NT2/D1 (cell line): ENCODE results near the gene ZNF316.

ENCODE experiments used
- DNase-seq: peaks from one replicate; pipeline ENCODE4 v3.0.0-alpha.2; 2011; ENCODE audit warnings: low read depth, low spot score
- H3K27me3 ChIP-seq: 2 replicates; pipeline ENCODE4 v1.6.0; 2011; ENCODE audit warnings: mild to moderate bottlenecking; ENCODE audit not compliant: insufficient read length, insufficient read depth
- H3K36me3 ChIP-seq: 2 replicates; pipeline ENCODE4 v1.6.1; 2011; ENCODE audit warnings: mild to moderate bottlenecking, low read length, mixed read lengths; ENCODE audit not compliant: insufficient read depth, insufficient read length
- H3K4me1 ChIP-seq: 2 replicates; pipeline ENCODE4 v1.5.1; 2011; ENCODE audit not compliant: insufficient read depth, insufficient read length
- H3K4me3 ChIP-seq: 2 replicates; pipeline ENCODE4 v1.5.1; 2011; ENCODE audit warnings: low read depth; ENCODE audit not compliant: insufficient read length
- H3K9ac ChIP-seq: 2 replicates; pipeline ENCODE4 v1.6.0; 2011; ENCODE audit warnings: low read depth; ENCODE audit not compliant: insufficient read length
- H3K9me3 ChIP-seq: 2 replicates; pipeline ENCODE4 v1.5.1; 2011; ENCODE audit warnings: mild to moderate bottlenecking, low read length; ENCODE audit not compliant: insufficient read depth
- SUZ12 ChIP-seq: IDR thresholded peaks from 2 replicates; pipeline ENCODE4 v1.6.1; 2011; ENCODE audit not compliant: insufficient read length, insufficient read depth; ENCODE audit errors: extremely low read depth
- YY1 ChIP-seq: IDR thresholded peaks from 2 replicates; pipeline ENCODE4 v1.6.1; 2011; ENCODE audit not compliant: insufficient read length, insufficient read depth
- ZNF274 ChIP-seq: IDR thresholded peaks from 2 replicates; pipeline ENCODE4 v1.6.1; 2011; ENCODE audit warnings: mild to moderate bottlenecking, low read depth, low read length

Gene ZNF316

DNA sequence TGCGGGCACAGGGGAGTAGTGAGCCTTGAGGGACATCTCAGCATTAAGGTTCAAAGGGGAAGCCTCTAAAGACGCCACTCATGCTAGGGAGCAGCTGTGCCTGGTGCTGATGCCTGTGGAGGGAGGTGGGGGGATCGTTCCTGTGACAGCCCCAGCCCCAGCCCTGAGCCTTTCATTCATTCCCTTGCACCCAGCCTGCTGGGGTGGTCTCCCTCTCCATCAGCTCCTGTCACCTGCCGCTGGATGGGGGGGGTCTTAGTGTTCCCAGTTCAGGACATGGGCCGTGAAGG, 11.6 kb downstream of the ZNF316 start:
- H3K27me3 ChIP-seq = no peaks in the 10 kb centered on the region
- H3K9me3 ChIP-seq = peaks cover 14% of the 10 kb centered on the region; the same call in 1 of the 2 replicates
- no peak overlapping the region for H3K4me3 ChIP-seq
- peaks cover 83% of the 10 kb centered on the region for H3K36me3 ChIP-seq
- no peaks in the 10 kb centered on the region for H3K4me1 ChIP-seq
- no peak overlapping the region for H3K9ac ChIP-seq
- no peak for TF ChIP-seq SUZ12
- no peak for TF ChIP-seq ZNF274
- no peak for TF ChIP-seq YY1
- DNase-seq = no peak

DNA sequence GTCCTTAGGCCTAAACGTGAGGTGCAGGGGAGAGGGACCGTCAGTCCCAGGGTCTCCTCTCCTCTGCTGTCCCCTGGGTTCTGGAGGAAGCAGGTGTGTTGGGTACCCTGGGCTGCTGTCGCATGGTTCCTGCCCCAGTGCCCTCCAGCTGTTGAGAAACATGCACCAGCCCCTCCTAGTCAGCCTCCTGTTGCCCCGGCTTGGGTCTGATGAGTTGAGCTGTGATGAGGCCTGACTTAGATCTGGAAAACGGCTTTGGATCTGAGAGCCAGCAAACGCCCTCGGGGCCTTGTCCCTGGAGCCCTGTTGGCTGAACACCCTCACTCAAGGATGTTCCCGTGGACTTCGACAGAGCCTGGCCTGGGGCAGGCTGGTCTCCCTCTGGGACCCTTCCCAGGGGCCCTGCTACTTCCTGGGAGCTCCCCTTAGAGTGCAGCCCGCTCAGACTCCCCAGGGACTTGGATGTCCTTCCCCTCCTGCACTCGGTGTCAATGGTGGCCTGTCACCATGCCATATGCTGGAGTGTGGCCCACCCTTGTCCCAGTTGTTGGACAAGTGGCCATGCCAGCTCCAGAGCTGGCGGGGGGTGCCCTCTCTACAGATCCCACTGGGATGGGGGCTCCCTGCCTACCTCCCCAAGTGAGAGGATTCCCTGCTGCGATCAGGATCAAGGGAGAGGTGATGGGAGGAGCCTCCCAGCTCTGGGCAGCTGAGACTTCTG, 12.3 kb downstream of the ZNF316 start:
- Histone ChIP-seq H3K4me1 (no peaks in the 10 kb centered on the region), H3K9me3 (peaks cover 14% of the 10 kb centered on the region; the same call in 1 of the 2 replicates), H3K9ac (peak overlapping the region; percentile 21), H3K27me3 (no peaks in the 10 kb centered on the region), H3K36me3 (peaks cover 83% of the 10 kb centered on the region), H3K4me3 (no peak overlapping the region)
- TF ChIP-seq ZNF274 (no peak), YY1 (no peak), SUZ12 (no peak)
- no peak for DNase-seq

DNA sequence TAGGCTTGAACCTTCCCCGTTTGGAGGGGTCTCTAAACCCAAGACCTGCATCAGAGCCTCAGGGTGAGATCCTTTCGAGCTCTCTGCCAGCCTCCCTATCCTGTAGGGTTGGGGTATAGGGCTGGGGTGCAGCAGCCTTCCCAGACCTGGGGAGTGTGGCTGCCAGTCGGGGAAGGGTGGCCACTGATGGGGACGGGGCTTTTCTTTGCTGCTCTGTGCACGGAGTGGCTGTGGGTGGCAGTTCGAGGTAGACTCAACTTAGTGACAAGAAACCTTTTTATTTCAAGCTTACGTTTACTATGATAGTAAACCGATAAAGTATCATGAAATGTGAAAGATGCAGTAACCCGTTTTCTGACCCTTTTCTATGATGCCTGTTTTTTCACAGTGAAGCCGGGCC, 13.0 kb downstream of the ZNF316 start:
- Histone ChIP-seq H3K4me3 (no peak overlapping the region), H3K27me3 (no peaks in the 10 kb centered on the region), H3K9me3 (peaks cover 14% of the 10 kb centered on the region; the same call in 1 of the 2 replicates), H3K9ac (no peak overlapping the region), H3K36me3 (peaks cover 82% of the 10 kb centered on the region), H3K4me1 (no peaks in the 10 kb centered on the region)
- no peak for DNase-seq
- TF ChIP-seq ZNF274 = no peak
- no peak for TF ChIP-seq SUZ12
- no peak for TF ChIP-seq YY1

DNA sequence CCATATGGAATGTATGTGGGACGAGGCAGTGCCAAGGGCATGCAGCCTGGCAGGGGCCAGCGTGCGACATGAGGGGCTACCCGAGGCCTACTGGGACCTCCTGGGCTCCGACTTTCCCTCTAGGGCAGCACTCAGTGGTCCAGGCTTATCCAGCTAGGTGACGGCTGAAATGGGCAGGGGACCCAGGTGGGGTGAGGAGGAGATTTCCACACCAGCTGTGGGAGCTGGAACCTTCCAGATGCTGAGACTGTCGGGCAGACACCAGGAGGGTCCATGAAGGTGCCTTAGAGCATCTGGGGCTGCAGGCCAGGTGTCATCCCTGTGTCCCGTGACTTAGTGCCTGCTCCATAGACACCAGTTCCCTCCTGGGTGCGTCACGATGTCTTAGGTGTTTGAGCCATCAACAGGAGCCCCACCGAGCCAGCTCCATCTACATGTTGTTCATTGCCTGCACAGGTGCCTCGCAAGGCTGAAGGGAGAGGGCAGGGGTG, 13.4 kb downstream of the ZNF316 start:
- H3K9me3 ChIP-seq = peaks cover 14% of the 10 kb centered on the region; the same call in 1 of the 2 replicates
- H3K4me1 ChIP-seq = no peaks in the 10 kb centered on the region
- TF ChIP-seq ZNF274 = no peak
- no peak for TF ChIP-seq SUZ12
- TF ChIP-seq YY1 = no peak
- H3K36me3 ChIP-seq = peaks cover 83% of the 10 kb centered on the region
- no peak overlapping the region for H3K4me3 ChIP-seq
- DNase-seq = no peak
- H3K9ac ChIP-seq = no peak overlapping the region
- H3K27me3 ChIP-seq = no peaks in the 10 kb centered on the region

DNA sequence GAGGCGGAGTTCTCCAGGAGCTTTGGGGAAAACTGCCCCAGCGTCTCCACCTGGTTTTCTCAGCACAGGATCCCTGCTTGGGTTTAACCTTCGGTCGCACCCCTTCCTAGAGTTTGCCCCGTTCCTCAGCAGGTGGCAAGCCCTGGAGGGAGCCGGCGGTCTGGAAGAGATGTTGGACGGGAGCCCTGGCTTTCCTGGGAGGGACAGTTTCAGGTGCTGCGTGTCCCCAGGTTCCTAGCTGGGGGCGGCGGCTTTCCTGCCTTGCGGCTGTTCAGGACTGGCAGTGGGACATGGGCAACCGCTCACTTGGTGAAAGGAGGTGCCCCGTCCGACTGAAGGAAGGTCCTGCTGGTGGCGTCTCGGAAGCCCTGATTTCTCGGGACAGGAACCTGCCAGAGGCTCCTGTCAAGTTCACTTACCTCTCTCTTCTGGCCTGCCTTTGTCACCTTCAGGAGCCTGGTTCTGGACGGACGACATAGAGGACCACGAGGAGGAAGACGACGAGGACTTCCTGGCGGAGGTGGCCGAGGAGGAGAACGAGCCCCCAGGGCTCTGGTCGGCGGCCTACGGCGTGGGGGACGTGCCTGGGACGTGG, 14.8 kb downstream of the ZNF316 start:
- Histone ChIP-seq H3K9ac (no peak overlapping the region), H3K4me3 (no peak overlapping the region), H3K36me3 (peaks cover 73% of the 10 kb centered on the region), H3K27me3 (no peaks in the 10 kb centered on the region), H3K9me3 (peaks cover 14% of the 10 kb centered on the region; the same call in 1 of the 2 replicates), H3K4me1 (no peaks in the 10 kb centered on the region)
- DNase-seq = no peak
- TF ChIP-seq SUZ12 = no peak
- no peak for TF ChIP-seq ZNF274
- no peak for TF ChIP-seq YY1

DNA sequence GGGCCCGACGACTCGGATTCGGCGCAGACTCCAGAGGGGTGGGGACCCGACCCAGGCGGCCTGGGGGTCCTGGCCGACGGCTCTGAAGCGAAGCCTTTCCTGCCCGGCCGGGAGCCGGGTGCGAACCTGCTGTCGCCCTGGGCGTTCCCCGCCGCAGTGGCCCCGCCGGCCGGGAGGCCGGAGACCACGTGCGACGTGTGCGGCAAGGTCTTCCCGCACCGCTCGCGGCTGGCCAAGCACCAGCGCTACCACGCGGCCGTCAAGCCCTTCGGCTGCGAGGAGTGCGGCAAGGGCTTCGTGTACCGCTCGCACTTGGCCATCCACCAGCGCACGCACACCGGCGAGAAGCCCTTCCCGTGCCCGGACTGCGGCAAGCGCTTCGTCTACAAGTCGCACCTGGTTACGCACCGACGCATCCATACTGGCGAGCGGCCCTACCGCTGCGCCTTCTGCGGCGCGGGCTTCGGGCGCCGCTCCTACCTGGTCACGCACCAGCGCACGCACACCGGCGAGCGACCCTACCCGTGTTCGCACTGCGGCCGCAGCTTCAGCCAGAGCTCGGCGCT, 15.4 kb downstream of the ZNF316 start:
- Histone ChIP-seq H3K9ac (no peak overlapping the region), H3K36me3 (peaks cover 67% of the 10 kb centered on the region), H3K9me3 (peaks cover 14% of the 10 kb centered on the region; the same call in 1 of the 2 replicates), H3K27me3 (no peaks in the 10 kb centered on the region), H3K4me1 (no peaks in the 10 kb centered on the region), H3K4me3 (no peak overlapping the region)
- TF ChIP-seq SUZ12 (no peak), YY1 (no peak), ZNF274 (no peak)
- DNase-seq = no peak

DNA sequence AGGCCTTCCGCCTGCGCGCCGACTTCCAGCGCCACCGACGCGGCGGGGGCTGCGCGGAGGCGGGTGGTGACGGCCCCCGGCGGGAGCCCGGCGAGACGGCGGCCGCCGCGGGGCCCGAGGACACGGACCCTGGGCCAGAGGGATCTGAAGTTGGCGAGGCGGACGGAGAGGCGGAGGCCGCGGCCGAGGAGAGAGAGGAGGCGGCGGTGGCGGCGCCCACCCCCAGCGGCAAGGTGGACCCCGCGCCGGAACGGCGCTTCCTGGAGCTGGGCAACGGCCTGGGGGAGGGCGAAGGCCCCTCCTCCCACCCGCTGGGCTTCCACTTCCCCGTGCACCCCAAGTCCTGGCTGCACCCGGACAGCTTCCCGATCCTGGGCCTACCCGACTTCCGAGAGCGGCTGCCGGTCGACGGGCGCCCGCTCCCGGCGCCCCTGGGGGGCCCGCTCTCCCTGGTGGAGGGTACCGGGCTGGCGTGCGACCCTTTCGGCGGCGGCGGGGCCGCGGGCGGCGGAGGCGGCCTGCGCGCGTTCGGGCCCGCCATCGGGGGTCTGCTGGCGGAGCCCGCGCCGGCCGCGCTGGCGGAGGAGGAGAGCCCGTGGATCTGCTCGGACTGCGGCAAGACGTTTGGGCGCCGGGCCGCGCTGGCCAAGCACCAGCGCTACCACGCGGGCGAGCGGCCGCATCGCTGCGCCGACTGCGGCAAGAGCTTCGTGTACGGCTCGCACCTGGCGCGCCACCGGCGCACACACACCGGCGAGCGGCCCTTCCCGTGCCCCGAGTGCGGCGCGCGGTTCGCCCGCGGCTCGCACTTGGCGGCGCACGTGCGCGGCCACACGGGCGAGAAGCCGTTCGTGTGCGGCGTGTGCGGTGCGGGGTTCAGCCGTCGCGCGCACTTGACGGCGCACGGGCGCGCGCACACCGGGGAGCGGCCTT, 16.2 kb downstream of the ZNF316 start:
- H3K27me3 ChIP-seq = no peaks in the 10 kb centered on the region
- no peak overlapping the region for H3K4me3 ChIP-seq
- peaks cover 59% of the 10 kb centered on the region for H3K36me3 ChIP-seq
- H3K4me1 ChIP-seq = no peaks in the 10 kb centered on the region
- H3K9me3 ChIP-seq = peaks cover 14% of the 10 kb centered on the region; the same call in 1 of the 2 replicates
- DNase-seq = no peak
- no peak for TF ChIP-seq YY1
- TF ChIP-seq SUZ12 = no peak
- TF ChIP-seq ZNF274 = no peak
- no peak overlapping the region for H3K9ac ChIP-seq
